GM21529 (cell line): Measurements from ENCODE around the gene NKX2-2.

Experiments
- ATAC-seq: cut with Tn5 transposase; IDR thresholded peaks from one replicate; pipeline ENCODE4 v1.9.1; 2021; ENCODE audit not compliant: unreplicated experiment

The NKX2-2 gene

GRCh38 chr20:21513881-21514540, at the start of gene NKX2-2:
NKX2-2 (minus strand) TSS chr20:21514064; CDS start chr20:21513669, 395 bp downstream.
- no peak for ATAC-seq

DNA sequence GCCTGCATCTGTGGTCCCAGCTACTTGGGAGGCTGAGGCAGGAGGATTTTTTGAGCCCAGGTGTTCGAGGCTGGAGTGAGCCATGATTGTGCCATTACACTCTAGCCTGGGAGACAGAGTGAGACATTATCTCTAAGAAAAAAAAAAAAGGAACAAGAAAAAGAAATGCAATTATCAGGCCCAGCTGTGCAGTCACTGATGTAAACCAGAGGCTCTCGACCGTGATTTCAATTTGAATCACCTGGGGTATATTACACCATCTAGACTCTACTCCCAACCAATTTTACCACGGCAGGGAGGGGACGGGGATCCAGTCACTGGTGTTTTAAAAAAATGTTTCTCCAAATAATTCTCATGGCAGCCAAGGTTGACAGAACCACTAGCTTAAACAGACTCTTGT, 48.8 kb upstream of the NKX2-2 start:
- ATAC-seq = no peak

DNA sequence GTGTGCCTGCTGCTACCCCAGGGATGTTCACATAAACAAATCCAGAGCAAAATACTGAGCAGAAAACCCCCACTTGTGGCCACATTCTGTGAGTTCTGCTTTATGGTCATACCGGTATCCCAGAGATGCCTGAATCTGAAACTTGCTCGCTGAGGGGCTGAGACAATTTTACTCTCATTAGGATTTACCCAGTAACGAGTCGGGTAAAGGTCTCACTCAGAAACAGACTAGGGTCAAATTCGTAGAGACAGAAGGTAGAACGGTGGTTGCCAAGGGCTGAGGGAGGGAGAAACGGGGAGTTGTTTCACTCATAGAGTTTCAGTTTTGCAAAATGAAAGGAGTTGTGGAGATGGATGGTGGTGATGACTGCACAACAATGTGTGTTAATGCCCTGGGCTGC, 45.4 kb upstream of the NKX2-2 start:
- ATAC-seq = peak; percentile 66

DNA sequence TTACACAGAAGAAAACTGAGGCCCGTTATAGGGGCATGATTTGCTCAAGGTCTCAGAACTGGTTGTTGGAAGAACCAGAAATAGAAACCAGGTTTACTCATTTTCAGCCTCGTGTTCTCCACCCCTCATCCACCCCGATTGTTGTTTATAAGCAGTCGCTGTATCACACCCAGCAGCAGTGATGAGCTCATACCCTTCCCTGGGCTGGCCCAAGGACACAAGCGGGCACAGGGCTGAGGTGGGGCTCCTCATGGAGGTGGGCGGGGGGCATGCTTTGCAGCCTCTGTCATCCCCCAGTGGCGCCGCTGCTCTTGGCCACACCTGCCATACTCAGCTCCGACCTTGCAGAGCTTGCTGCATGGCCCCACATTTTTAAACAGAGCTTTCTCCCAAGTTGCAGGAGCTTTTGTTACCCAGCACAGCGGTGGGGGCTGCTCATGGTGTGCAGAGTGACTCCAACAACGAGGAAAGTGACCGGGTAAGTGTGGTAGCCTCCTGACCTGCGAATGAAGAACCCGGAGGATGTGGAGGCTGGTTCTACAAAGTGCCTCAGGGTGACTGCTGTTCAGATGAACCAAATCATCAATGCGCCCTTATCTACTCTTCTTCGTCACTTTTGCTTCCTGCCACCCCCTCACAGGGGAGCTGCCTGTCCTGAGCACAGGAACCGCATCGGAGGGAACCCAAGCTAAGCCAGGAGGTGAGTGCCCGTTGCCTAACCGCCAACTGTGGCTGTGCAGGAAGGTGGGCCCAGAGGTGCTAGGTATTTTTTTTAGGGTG, 43.6 kb upstream of the NKX2-2 start:
- no peak for ATAC-seq

- ATAC-seq = no peak
These were observed 42.5 kb upstream of the NKX2-2 start for GRCh38 chr20:21556398-21556797.

- no peak for ATAC-seq
These were observed 41.7 kb upstream of the NKX2-2 start for GRCh38 chr20:21555470-21556120.

GRCh38 chr20:21554985-21555384, 41.1 kb upstream of the NKX2-2 start:
- ATAC-seq = no peak

DNA sequence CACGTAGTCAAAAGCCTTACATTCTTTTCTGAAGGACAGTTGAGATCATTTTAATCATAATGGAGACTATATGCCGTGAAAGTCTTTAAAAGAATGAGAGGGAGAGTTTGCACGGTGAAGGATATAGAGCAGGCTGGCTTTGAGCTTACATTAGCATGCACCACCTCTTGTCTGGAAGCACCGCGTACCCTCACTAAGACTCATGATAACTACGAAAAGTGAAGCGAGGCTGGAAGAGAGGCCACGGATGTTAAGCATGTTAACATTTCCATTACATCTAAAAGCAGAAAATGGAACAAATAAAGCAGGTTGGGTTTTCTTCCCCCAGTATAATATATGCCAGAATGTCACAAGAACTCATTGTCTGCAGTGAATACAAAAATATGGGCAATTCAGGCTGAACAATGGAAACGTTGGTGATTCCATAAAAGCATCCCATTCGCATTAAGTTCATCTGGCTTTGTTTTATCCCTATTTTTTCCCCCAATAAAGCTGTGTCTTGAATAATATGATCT, 40.6 kb upstream of the NKX2-2 start:
- ATAC-seq = no peak

DNA sequence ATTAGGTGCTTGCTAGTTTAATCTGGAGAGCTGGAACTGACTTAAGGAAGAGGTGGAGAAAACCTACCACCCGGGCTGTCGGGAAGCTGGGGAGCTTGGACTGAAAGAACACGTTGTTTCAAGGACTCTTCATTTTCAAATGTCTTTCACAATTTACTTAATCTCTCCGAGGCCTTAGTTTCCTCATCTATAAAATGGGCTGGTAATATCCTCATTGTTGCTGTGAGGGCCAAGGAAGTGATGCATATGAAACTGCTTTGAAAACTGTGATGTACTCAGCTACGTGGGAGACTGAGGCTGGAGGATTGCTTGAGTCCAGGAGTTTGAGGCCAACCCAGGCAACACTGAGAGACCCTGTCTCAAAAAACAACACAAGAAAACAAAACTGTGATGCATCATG, 36.7 kb upstream of the NKX2-2 start:
- ATAC-seq = no peak

DNA sequence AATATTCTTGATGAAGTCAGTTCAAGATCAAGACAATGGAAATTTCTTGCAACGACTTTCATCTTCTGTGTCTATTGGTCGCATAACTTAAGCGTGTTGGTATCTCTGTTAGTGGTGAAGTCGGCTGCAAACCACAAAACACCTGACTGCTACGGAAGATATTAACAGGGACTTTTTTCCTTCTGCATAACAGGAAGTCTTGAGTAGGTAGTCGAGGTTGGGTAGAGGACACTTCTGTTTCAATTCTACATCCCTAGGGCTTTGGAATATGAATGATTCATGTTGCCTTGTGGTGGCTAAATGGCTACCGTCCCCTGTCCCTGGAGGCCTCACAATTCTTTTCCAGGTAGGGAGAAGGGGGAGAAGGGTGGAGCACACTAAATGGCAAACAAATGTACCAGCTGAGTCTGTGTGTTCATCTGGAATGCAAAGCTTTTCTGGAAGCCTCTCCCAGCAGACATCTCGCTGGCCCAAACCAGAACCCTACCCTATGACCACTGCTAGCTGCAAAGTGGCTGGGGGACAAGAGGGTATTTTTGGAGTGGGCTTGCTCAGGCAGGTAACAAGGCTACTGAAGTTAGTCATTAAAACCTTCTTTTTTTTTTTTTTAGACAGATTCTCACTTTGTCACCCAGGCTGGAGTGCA, 34.6 kb upstream of the NKX2-2 start:
- peak; percentile 82 for ATAC-seq

- no peak for ATAC-seq
These were observed 32.5 kb upstream of the NKX2-2 start for GRCh38 chr20:21546355-21546754.

- no peak for ATAC-seq
These were observed 25.6 kb upstream of the NKX2-2 start for GRCh38 chr20:21539512-21539911.

GRCh38 chr20:21534886-21535285, 21.0 kb upstream of the NKX2-2 start:
- no peak for ATAC-seq

DNA sequence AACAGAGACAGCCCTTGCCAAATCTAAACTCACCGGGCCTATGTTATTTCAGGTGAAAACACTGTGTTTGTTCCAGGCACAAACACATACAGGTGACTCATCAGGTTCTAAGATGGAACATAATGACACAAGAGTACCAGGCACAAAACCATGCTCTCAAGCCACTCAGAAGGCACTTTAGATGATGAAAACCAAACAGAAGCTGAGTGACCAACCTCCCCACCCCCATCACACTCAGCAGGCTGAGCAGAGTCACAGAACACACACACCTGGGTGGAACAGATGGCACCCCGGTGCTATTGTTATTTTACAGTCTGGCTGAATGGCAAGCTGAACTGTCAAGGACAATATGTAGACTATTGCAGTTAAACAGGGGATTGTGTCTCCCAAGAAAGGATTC, 20.6 kb upstream of the NKX2-2 start:
- ATAC-seq = no peak

DNA sequence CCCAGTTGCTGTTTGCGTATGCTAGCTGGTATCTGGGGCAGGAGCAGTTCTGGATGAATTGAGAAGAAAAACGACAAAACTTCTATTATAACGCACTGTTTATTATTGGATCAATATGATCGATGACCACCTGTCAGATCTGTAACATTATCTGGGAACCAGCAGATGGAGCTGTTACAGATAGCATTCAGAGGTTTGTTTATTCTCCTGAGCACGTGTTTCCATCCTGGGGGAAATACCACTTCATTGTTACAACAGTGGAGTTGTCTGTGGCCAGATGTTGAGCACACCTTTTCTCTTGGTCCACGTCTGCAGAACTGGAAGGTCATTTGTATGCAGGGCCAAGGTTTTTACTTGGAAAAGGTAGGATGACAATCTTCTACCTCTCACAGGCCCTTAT, 16.0 kb upstream of the NKX2-2 start:
- ATAC-seq = no peak

DNA sequence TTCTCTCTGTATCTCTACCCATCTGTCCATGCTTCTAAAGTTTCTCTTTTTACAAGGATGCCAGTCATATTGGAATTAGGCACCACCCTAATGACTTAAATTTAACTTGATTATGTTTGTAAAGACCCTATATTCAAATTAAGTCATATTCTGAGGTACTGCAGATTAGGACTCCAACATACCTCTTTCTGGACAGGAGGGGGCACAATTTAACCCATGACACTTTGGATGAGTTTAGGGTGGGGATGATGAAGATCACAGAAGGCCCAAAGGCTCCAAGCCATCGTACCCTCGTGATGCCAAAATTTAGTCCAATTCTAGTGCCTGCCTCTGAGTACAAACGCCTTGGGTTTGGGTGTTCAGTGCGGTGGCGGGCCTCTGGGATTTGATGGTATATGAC, 15.0 kb upstream of the NKX2-2 start:
- ATAC-seq = no peak

DNA sequence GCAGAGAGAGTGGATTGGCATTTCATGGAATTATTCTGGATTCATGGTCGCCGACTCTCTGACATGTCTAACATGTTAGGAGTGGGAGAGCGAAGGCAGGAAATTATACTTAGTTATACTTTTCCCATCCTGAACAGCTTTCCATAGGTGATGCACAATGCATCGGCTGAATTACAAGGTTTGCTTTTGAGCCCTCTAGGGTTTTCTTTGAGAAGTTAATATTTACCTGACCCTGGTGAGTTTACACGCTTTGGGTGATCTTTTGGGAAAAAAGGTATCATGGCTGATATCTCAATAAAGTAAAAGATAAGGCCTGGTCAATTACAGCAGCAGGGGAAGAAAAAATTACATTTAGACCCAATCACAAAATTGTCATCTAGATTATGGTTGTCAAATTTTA, 14.0 kb upstream of the NKX2-2 start:
- no peak for ATAC-seq

GRCh38 chr20:21526776-21527175, 12.9 kb upstream of the NKX2-2 start:
- no peak for ATAC-seq

GRCh38 chr20:21523895-21524294, 10.0 kb upstream of the NKX2-2 start:
- ATAC-seq = no peak

- ATAC-seq = no peak
These were observed 9.5 kb upstream of the NKX2-2 start for GRCh38 chr20:21523281-21523868.
